Esophagus squamous epithelium (tissue), 5 donors: ENCODE measurements around the gene HOXB4. TPM values are rescaled to one million over a fixed set of nuclear protein-coding genes. Genes with fewer than 3 reads are reported as not detected.

Source experiments
- DNase-seq: peaks from one replicate; lab custom pipeline; 2025; lab: John Stamatoyannopoulos, UW
- H3K27ac ChIP-seq, 4 donors: fragments of 200-600 bp; sonication (generic); one replicate each; pipeline ENCODE4 v1.5.1; 2016 to 2019; ENCODE audit warnings: mild to moderate bottlenecking in 1 of 4
- H3K27me3 ChIP-seq, 4 donors: fragments of 200-600 bp; sonication (generic); 1 replicate in 3 of 4; 2 replicates in 1 of 4; pipeline versions ENCODE4 v1.5.1 to v1.6.0; 2017 to 2021; ENCODE audit warnings: antibody characterized with exemption in 1 of 4
- H3K36me3 ChIP-seq, 3 donors: fragments of 200-600 bp; sonication (generic); one replicate each; pipeline ENCODE4 v1.5.1; 2016 to 2019
- H3K4me1 ChIP-seq, 3 donors: fragments of 200-600 bp; sonication (generic); one replicate each; pipeline ENCODE4 v1.5.1; 2017 to 2019
- H3K4me3 ChIP-seq, 4 donors: fragments of 200-600 bp; sonication (generic); 1 replicate in 3 of 4; 2 replicates in 1 of 4; pipeline ENCODE4 v1.5.1; 2016 to 2019; ENCODE audit warnings: mild to moderate bottlenecking in 2 of 4, moderate library complexity in 1 of 4
- H3K9me3 ChIP-seq, 3 donors: fragments of 200-600 bp; sonication (generic); one replicate each; pipeline ENCODE4 v1.5.1; 2016 to 2019
- POLR2A ChIP-seq, 4 donors: fragments of 450-650 bp; IDR thresholded peaks; one replicate each; pipeline ENCODE4 v1.6.1; 2017; ENCODE audit warnings: antibody characterized with exemption in 4 of 4, mild to moderate bottlenecking in 4 of 4, moderate library complexity in 3 of 4
- WGBS, 2 donors: methylation state at CpG; one replicate each; pipeline ENCODE4 v1.1.5; 2018; 5-methylcytosine and 5-hydroxymethylcytosine counted together
- intact Hi-C: fragments of 100-400 bp; cut with DNase I; formaldehyde crosslinking; loops from one replicate; pipeline ENCODE4 v1.15.0; 2022
- total RNA-seq, 4 donors: library from RNA; depleted of rRNA; stranded (reverse); fragments of >200 nt; gene quantifications; one replicate each; pipeline ENCODE4 v1.1.0, GENCODE V29; 2016
- TF ChIP-seq, protein P1 (sequence below), 6 experiments: fragments of 450-650 bp in 4 of 6; fragments of 200-600 bp in 2 of 6; sonication (generic) in 2 of 6; IDR thresholded peaks; one replicate each; pipeline ENCODE4 v1.5.1; 2016 to 2019; ENCODE audit warnings: antibody characterized with exemption in 6 of 6, mild to moderate bottlenecking in 4 of 6, moderate library complexity in 4 of 6
- donor health status: DM: yes; HTN: yes; CAD: no.

Gene HOXB4
- total RNA-seq, 4 donors from 2014 or later = 0.27 to 2.9 (median 1.8) TPM

- WGBS, 2 donors = 0 to 10% methylated on average over 1 to 13 of the region's 20 CpGs
- H3K27me3 ChIP-seq = peaks cover 0 to 72% (median 0%) of the 10 kb centered on the region in 4 donors
- TF ChIP-seq, protein P1, sequence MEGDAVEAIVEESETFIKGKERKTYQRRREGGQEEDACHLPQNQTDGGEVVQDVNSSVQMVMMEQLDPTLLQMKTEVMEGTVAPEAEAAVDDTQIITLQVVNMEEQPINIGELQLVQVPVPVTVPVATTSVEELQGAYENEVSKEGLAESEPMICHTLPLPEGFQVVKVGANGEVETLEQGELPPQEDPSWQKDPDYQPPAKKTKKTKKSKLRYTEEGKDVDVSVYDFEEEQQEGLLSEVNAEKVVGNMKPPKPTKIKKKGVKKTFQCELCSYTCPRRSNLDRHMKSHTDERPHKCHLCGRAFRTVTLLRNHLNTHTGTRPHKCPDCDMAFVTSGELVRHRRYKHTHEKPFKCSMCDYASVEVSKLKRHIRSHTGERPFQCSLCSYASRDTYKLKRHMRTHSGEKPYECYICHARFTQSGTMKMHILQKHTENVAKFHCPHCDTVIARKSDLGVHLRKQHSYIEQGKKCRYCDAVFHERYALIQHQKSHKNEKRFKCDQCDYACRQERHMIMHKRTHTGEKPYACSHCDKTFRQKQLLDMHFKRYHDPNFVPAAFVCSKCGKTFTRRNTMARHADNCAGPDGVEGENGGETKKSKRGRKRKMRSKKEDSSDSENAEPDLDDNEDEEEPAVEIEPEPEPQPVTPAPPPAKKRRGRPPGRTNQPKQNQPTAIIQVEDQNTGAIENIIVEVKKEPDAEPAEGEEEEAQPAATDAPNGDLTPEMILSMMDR (IDR thresholded peaks at IDR 0.05) = no peak
- no peak for TF ChIP-seq POLR2A (IDR thresholded peaks at IDR 0.05)
- H3K4me3 ChIP-seq = peak overlapping the region; percentile 53 to 80 (median 72)
- no peaks in the 10 kb centered on the region for H3K9me3 ChIP-seq
- intact Hi-C loops = loop anchor here (5.0 kb wide), 1 partner anchor 33 kb away; the partner anchor contains the start of gene HOXB4
- H3K27ac ChIP-seq = peak overlapping the region; percentile 91 to 95 (median 92)
- no peaks in the 10 kb centered on the region for H3K36me3 ChIP-seq
- H3K4me1 ChIP-seq = peaks cover 7 to 82% (median 31%) of the 10 kb centered on the region in 3 donors
- DNase-seq = no peak
These were observed 34.2 kb downstream of the HOXB4 start for GRCh38 chr17:48543854-48544348.

DNA sequence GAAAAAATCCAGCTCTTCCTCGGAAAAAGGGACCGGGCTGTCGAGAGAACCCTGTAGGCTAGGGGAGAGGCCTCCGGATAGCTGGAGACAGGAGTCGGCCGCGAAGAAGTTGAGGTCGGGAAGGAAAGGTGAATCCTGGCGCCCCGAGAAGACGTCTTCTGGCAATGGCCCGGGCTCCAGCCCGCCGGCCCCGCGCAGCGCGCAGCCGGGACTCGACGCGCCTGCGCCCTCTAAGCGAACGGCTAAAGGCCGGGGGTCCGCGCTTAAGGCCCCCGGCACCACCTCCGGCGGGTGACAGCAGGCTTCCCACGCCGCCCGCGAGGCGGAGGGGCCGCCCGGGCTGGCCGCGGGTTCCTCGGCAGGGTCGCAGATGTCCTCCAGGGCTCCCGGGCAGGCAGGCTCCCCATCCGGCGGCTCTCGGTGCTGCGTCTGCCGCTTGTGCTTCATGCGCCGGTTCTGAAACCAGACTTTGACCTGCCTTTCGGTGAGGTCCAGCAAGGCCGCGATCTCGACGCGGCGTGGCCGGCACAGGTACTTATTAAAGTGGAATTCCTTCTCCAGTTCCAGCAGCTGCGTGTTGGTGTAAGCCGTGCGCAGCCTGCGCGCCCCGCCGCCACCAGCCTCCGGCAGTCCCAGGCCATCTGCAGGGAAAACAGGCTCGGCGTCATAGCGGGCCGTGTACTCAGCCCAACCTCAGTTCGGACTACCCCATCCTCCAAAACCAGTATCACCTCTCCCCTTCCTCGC is 34.9 kb downstream of the HOXB4 start:
- Histone ChIP-seq H3K9me3 (no peaks in the 10 kb centered on the region), H3K4me3 (peak overlapping the region; percentile 53 to 80 (median 72)), H3K27me3 (peaks cover 0 to 68% (median 0%) of the 10 kb centered on the region in 4 donors), H3K27ac (peak overlapping the region; percentile 91 to 95 (median 92)), H3K36me3 (no peaks in the 10 kb centered on the region), H3K4me1 (peaks cover 7 to 76% (median 26%) of the 10 kb centered on the region in 3 donors)
- no peak for DNase-seq
- WGBS, 2 donors = 1 to 2% methylated on average over 21 to 25 of the region's 72 CpGs
- TF ChIP-seq, protein P1 (IDR thresholded peaks at IDR 0.05) = peak in 4 of 6 experiments; percentile 10 to 37 (median 26)
- TF ChIP-seq POLR2A (IDR thresholded peaks at IDR 0.05) = no peak
- intact Hi-C loops = loop anchor here (5.0 kb wide), 1 partner anchor 34 kb away; the partner anchor contains the start of gene HOXB4

DNA sequence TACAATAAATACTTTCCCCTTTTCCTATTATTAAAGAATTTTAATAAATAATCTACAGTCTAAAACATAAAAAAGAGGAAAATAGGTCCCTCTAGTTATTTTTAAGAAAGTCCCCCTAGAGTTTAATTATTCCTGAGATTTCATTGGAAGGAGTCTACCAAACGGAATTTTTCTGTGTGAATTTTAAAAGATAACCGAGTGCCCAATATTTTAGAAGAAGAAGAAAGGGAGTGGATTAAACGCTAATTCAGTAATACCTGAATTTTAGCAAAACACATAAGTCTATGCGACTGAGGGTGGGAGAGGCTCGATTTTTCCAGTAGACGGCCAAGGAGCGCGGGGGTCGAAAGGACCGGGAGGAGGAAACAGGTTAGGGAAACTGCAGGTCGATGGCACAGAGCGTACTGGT is 35.4 kb downstream of the HOXB4 start:
- H3K4me3 ChIP-seq = peak overlapping the region; percentile 53 to 80 (median 72)
- peaks cover 7 to 70% (median 25%) of the 10 kb centered on the region in 3 donors for H3K4me1 ChIP-seq
- H3K27ac ChIP-seq = peak overlapping the region; percentile 91 to 95 (median 93)
- 3 to 11% methylated on average over 12 of the region's 12 CpGs for WGBS, 2 donors
- no peaks in the 10 kb centered on the region for H3K36me3 ChIP-seq
- intact Hi-C loops = loop anchor here (5.0 kb wide), 1 partner anchor 35 kb away; the partner anchor contains the start of gene HOXB4
- TF ChIP-seq, protein P1 (IDR thresholded peaks at IDR 0.05) = no peak
- no peak for TF ChIP-seq POLR2A (IDR thresholded peaks at IDR 0.05)
- peaks cover 0 to 64% (median 0%) of the 10 kb centered on the region in 4 donors for H3K27me3 ChIP-seq
- H3K9me3 ChIP-seq = no peaks in the 10 kb centered on the region
- DNase-seq = no peak

DNA sequence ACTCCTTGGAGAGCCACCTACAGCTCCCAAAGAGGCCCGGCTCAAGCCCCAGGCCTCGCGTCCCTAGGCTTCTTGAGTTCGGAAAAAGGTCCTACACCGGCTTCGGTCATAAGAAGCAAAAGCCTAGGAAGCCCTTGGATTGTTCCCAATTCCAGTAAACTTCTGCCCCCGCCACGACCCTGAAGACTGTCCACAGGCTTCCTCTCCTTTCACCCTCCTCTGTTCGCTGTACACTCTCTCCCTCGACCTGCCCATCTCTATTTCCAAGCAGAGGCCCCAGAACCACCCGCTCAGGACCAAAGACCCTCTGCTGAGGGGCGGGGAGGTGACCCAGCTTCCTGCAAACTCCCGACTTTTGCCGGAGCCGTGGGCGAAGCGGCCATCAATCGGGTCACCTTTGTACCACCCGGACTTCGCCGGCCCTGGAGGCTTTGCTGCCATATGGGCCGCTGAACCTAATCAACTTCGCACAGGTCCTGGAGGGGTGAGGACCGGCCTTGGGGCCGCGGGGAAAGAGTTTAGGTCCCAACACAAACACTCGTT is 36.0 kb downstream of the HOXB4 start:
- peaks cover 7 to 65% (median 21%) of the 10 kb centered on the region in 3 donors for H3K4me1 ChIP-seq
- DNase-seq = no peak
- H3K4me3 ChIP-seq = peak overlapping the region; percentile 53 to 80 (median 72)
- WGBS, 2 donors = 13 to 14% methylated on average over 20 to 27 of the region's 27 CpGs
- no peaks in the 10 kb centered on the region for H3K9me3 ChIP-seq
- intact Hi-C loops = loop anchor here (5.0 kb wide), 1 partner anchor 35 kb away; the partner anchor contains the start of gene HOXB4
- H3K36me3 ChIP-seq = no peaks in the 10 kb centered on the region
- TF ChIP-seq, protein P1 (IDR thresholded peaks at IDR 0.05) = no peak
- TF ChIP-seq POLR2A (IDR thresholded peaks at IDR 0.05) = no peak
- peaks cover 0 to 59% (median 0%) of the 10 kb centered on the region in 4 donors for H3K27me3 ChIP-seq
- H3K27ac ChIP-seq = peak overlapping the region; percentile 91 to 95 (median 93)
